GM08714 (cell line): Measurements from ENCODE around the gene TEAD4.

Experiments
- H3K4me3 ChIP-seq: fragments of 200-500 bp; sonication (Bioruptor generic); 2 replicates; pipeline ENCODE4 v1.5.1; 2014; ENCODE audit warnings: mild to moderate bottlenecking, low read length, inconsistent platforms
- ZNF274 ChIP-seq: IDR thresholded peaks from 2 replicates; pipeline ENCODE4 v1.6.1; 2012; ENCODE audit warnings: mild to moderate bottlenecking, low read depth, low read length

TEAD4 gene

DNA sequence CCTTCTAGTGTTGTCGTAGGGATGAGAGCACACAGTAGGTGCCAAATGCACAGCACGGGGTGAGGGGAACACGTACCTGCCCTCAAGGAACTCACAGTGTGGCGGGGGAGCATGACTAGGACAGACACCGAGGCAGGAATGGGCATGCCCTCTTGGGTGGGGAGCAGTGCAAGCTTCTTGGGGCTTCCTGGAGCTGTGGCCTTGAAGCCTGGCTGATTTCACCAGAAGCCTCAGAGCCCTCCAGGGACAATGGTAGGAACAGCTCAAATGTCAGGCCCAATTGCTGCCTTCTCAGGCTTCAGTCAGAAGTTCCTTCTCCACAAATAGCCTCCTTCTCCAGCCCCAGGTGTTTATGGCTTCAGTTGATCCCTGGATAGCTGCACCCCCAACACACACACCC, 43.4 kb downstream of the TEAD4 start:
- no peak for TF ChIP-seq ZNF274
- no peak overlapping the region for H3K4me3 ChIP-seq

GRCh38 chr12:3003357-3003992, 44.3 kb downstream of the TEAD4 start:
- TF ChIP-seq ZNF274, result no peak
- H3K4me3 ChIP-seq, result no peak overlapping the region

DNA sequence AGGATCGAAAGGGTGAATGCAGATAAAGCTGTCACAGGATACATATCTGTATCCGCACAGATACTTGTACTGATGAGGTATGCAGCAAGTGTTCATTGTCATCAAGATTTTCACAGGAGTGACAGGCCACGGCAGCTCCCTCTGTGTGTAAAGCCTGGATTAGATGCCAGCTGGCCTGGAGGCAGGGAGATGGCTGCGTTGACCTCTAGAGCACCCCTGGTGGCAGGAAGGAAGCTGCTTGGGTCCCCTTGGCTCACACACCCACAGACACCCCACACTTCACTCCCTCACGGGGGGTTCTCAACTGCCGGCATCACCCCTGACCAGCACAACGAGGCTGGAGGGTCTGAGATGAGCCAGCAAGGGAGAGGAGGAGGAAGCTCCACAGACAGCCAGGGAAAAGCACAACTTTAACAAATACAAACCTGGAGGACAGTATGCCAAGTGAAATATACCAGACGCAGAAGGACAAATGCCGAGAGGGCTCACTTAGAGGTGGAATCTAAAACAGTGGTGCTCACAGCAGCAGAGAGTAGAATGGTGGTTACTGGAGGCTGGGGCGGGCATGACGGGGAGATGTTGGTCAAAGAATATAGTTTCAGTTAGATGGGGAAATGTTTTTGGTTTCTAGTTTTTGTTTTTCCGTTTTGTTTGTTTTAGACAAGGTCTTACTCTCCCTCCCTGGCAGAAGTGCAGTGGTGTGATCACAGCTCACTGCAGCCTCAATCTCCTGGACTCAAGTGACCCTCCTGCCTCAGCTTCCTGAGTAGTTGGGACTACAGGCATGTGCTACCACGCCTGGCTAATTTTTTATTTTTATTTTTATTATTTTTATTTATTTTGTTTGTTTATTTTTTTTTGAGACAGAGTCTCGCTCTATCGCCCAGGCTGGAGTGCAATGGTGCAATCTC, 45.7 kb downstream of the TEAD4 start:
- TF ChIP-seq ZNF274, result no peak
- H3K4me3 ChIP-seq, result no peak overlapping the region

GRCh38 chr12:3005736-3006135, 46.5 kb downstream of the TEAD4 start:
- TF ChIP-seq ZNF274, result no peak
- H3K4me3 ChIP-seq, result no peak overlapping the region

DNA sequence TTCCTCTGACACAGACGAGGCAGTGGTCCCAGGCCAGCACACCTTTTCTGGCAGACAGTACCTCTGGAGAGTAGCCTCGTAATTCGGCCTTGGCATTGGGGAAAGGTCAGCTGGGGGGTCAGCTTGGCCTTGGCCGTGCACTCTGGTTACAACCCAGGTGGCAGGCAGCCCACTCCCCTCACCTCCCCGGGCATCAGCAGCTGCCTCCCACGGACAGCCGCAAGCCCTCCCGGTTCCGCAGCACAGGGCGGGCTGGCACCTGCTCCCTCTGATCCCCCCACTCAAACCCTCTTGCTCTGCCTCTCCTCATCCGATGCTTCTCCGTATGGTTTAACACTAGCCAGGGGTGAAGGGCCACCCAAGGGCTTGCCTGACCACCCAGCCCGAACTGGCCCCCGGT, 50.6 kb downstream of the TEAD4 start:
- TF ChIP-seq ZNF274, result no peak
- H3K4me3 ChIP-seq, result no peak overlapping the region

DNA sequence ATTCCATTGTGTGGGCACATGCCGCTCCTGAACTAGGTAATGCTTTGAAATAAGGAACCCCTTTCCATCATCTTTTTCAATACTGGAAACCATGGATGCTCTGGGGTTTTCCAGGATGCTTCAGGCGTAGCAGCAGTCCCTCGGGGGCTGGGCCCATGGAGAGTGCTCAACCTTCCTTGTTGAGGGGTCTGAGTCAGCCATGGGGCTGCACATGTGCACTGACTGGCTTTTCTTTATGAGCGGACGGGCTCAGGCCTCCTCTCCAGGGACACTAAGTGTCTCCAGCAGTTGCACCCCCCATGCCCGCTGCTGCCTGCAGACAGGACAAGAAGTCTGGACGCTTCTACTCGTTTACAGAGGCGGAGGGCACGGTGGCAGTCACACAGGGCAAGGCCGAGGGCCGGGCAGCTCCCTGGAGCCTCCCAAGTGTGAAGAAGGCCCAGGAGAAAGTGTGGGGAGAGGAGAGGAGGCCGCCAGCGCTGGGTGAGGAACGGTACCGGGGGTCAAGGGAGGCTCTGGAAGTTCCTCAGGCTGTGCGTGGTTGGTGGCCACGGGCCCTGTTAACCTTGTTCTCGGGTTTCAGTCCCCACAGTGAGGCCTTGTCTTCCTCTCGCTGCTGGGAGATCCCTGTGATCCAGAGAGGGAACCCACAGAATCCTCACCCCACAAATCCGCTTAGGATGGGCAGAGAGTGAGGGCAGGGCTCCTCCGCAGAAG, 51.2 kb downstream of the TEAD4 start:
- H3K4me3 ChIP-seq, result no peak overlapping the region
- TF ChIP-seq ZNF274, result no peak

DNA sequence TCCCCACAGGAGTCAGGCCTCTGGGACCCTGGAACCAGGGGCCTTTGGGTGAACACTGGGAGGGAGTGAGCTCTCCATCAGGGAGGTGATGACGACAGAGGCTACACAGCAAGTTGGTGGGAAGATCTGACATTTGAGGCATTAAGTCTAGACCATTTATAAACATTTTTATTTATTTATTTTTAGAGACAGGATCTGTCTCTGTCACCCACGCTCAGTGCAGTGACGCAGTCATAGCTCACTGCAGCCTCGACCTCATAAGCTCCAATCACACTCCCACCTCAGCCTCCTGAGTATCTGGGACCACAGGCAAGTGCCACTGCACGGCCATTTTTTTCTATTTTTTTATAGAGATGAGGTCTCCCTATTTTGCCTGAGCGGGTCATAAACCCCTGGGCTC, 53.6 kb downstream of the TEAD4 start:
- no peak for TF ChIP-seq ZNF274
- no peak overlapping the region for H3K4me3 ChIP-seq

GRCh38 chr12:3014641-3015040, 55.4 kb downstream of the TEAD4 start:
- H3K4me3 ChIP-seq, result no peak overlapping the region
- TF ChIP-seq ZNF274, result no peak

GRCh38 chr12:3015356-3015755, 56.2 kb downstream of the TEAD4 start:
- no peak for TF ChIP-seq ZNF274
- no peak overlapping the region for H3K4me3 ChIP-seq

GRCh38 chr12:3016191-3016590, 57.0 kb downstream of the TEAD4 start:
- TF ChIP-seq ZNF274, result no peak
- no peak overlapping the region for H3K4me3 ChIP-seq

- no peak overlapping the region for H3K4me3 ChIP-seq
- TF ChIP-seq ZNF274, result no peak
Observed at GRCh38 chr12:3017281-3017680, 58.1 kb downstream of the TEAD4 start.

GRCh38 chr12:3018284-3019004, 59.2 kb downstream of the TEAD4 start:
- no peak overlapping the region for H3K4me3 ChIP-seq
- TF ChIP-seq ZNF274, result no peak

- TF ChIP-seq ZNF274, result no peak
- no peak overlapping the region for H3K4me3 ChIP-seq
Observed at GRCh38 chr12:3019005-3019680, 59.9 kb downstream of the TEAD4 start.
